Kidney (tissue), 14 donors: ENCODE data around the gene RBBP6. TPM values are rescaled to one million over a fixed set of nuclear protein-coding genes. Genes with fewer than 3 reads are reported as not detected.

ENCODE experiments used
- DNase-seq, 5 donors: peaks; one replicate each; pipeline ENCODE4 v3.0.0-alpha.2; 2013 to 2020
- FAIRE-seq: peaks from 2 replicates; lab custom pipeline; 2012; peaks lifted over from hg19 to GRCh38; lab: Jason Lieb, UNC
- H3K27ac ChIP-seq, 2 donors: one replicate each; pipeline ENCODE4 v1.7.0; 2013; ENCODE audit warnings: low read depth in 2 of 2, low read length in 2 of 2, inconsistent platforms in 1 of 2
- H3K27me3 ChIP-seq: one replicate; pipeline ENCODE4 v1.7.1; 2013; ENCODE audit warnings: low read length, inconsistent platforms; ENCODE audit not compliant: control insufficient read depth, insufficient read depth
- H3K36me3 ChIP-seq, 3 donors: one replicate each; pipeline versions ENCODE4 v1.7.0 to v1.7.1; 2013; ENCODE audit warnings: low read length in 3 of 3, control low read depth in 1 of 3, inconsistent platforms in 1 of 3; ENCODE audit not compliant: insufficient read depth in 3 of 3, control insufficient read depth in 2 of 3
- H3K4me1 ChIP-seq, 3 donors: one replicate each; pipeline versions ENCODE4 v1.7.0 to v1.7.1; 2013; ENCODE audit warnings: low read length in 3 of 3, inconsistent platforms in 1 of 3, low read depth in 1 of 3; ENCODE audit not compliant: control insufficient read depth in 2 of 3, insufficient read depth in 2 of 3
- H3K4me3 ChIP-seq, 3 donors: one replicate each; pipeline versions ENCODE4 v1.7.0 to v1.8.1; 2013; ENCODE audit warnings: low read length in 3 of 3, control low read depth in 1 of 3, inconsistent platforms in 1 of 3
- H3K9ac ChIP-seq, 3 donors: one replicate each; pipeline versions ENCODE4 v1.7.0 to v1.7.1; 2013; ENCODE audit warnings: low read length in 3 of 3, control low read depth in 1 of 3, inconsistent platforms in 1 of 3
- H3K9me3 ChIP-seq, 3 donors: one replicate each; pipeline versions ENCODE4 v1.7.0 to v1.7.1; 2013; ENCODE audit warnings: low read length in 3 of 3, control low read depth in 1 of 3, inconsistent platforms in 1 of 3; ENCODE audit not compliant: control insufficient read depth in 2 of 3, insufficient read depth in 1 of 3
- CTCF ChIP-seq: IDR thresholded peaks from 3 replicates; pipeline ENCODE4 v1.5.1; 2012; ENCODE audit warnings: mild to moderate bottlenecking, moderate library complexity, borderline replicate concordance; ENCODE audit not compliant: insufficient read depth; ENCODE audit errors: extremely low read depth
- intact Hi-C: fragments of 100-400 bp; cut with DNase I; formaldehyde crosslinking; loops from one replicate; pipeline ENCODE4 v1.11.1; 2022
- polyA plus RNA-seq: library from polyadenylated mRNA; stranded (reverse); fragments of 350-450 nt; fragmentation: Illumina TruSeq; extraction: RNeasy Lipid Tissue Mini Kit (QIAGEN cat#74804); gene quantifications from one replicate; pipeline ENCODE4 v1.2.3, GENCODE V29; 2014; ENCODE audit warnings: low read depth, low replicate concordance; ENCODE audit not compliant: insufficient read depth
- total RNA-seq: library from RNA; stranded (reverse); fragmentation: NEBNext Ultra II Directional; extraction: Animal tissue kit (Norgen Biotek cat#: 25700); gene quantifications from one replicate; pipeline ENCODE4 v1.2.1, GENCODE V29; 2021
- donor health status: control.
- donor health status: control.
- donor health status: control.
- donor health status: control.
- donor health status: control.
- donor health status: DM: yes; HTN: yes; CAD: no.
- donor health status: Normal renal cell carcinoma (clear cell type).

The RBBP6 gene
- total and polyA plus RNA-seq, 2 donors from 2014 or later = 22.8 to 51.3 TPM

DNA sequence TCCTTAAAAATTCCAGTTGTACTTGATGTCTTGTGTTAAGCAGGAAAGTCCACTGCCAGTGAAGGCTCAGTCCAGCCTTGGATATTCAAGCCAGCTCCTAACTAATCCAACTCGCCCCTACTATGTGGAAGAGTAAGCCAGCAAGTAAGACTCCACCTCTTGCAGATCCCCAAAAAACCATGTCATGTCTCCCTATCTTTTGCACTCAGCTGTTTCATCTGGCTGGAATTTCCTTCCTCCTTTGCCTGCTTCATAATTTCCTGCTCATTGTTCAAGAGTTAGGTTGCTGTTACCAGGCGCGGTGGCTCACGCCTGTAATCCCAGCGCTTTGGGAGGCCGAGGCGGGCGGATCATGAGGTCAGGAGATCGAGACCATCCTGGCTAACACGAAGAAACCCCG, 37.8 kb downstream of the RBBP6 start:
- no peaks in the 10 kb centered on the region for H3K9me3 ChIP-seq
- no peak for FAIRE-seq
- DNase-seq = no peak

DNA sequence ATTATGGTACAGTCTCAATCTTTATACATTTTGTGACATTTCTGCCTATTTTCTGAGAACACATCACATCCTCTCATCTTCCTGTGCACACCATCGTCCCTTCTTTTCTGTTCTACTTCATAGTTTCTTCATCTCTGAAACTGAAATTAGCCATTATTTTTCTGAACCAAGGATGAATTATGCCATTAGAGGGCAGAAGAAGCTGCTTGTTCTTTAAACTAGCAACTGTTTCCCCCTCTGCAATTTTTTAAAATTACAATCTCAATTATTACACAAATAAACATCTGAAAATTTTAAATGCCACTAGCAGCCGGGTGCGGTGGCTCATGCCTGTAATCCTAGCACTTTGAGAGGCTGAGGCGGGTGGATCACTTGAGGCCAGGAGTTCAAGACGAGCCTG, 41.3 kb downstream of the RBBP6 start:
- DNase-seq = no peak
- no peak for FAIRE-seq
- no peaks in the 10 kb centered on the region for H3K36me3 ChIP-seq
- H3K9ac ChIP-seq = no peak overlapping the region
- H3K27me3 ChIP-seq = no peaks in the 10 kb centered on the region
- H3K4me1 ChIP-seq = no peaks in the 10 kb centered on the region
- H3K27ac ChIP-seq = no peak overlapping the region
- peak; percentile 34 for TF ChIP-seq CTCF
- no peaks in the 10 kb centered on the region for H3K9me3 ChIP-seq
- intact Hi-C loops = no loop called here
- H3K4me3 ChIP-seq = no peak overlapping the region

More for the DNA sequence above, 37.8 kb downstream of the RBBP6 start:
- H3K27ac ChIP-seq = no peak overlapping the region
- no peak overlapping the region for H3K9ac ChIP-seq
- no peaks in the 10 kb centered on the region for H3K4me1 ChIP-seq
- intact Hi-C loops = no loop called here
- no peak for TF ChIP-seq CTCF
- H3K27me3 ChIP-seq = no peaks in the 10 kb centered on the region
- no peaks in the 10 kb centered on the region for H3K36me3 ChIP-seq
- no peak overlapping the region for H3K4me3 ChIP-seq

- Histone ChIP-seq H3K9ac (no peak overlapping the region), H3K36me3 (no peaks in the 10 kb centered on the region), H3K27me3 (no peaks in the 10 kb centered on the region), H3K9me3 (no peaks in the 10 kb centered on the region), H3K27ac (no peak overlapping the region), H3K4me3 (no peak overlapping the region), H3K4me1 (no peaks in the 10 kb centered on the region)
- no peak for DNase-seq
- no peak for TF ChIP-seq CTCF
- intact Hi-C loops = no loop called here
- no peak for FAIRE-seq
These were observed 44.1 kb downstream of the RBBP6 start for GRCh38 chr16:24583494-24583893.

DNA sequence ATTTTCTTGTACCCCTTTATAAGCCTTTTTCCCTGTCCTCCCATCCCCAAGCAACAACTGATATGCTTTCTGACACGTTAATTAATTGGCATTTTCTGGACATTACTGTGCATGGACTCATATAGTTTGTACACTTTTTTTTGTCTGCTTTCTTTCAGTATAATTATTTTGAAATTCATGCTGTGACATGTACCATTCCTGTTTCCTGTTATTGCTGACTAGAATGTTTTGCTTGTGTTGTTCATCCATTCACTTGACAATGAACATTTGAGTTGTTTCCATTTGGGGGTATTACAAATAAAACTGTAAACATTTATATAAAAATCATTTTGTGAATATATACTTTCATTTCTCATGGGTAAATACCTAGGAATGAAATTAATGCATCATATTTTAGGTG, 50.6 kb downstream of the RBBP6 start:
- Histone ChIP-seq H3K9ac (no peak overlapping the region), H3K36me3 (no peaks in the 10 kb centered on the region), H3K27ac (no peak overlapping the region), H3K27me3 (no peaks in the 10 kb centered on the region), H3K4me3 (no peak overlapping the region), H3K9me3 (no peaks in the 10 kb centered on the region), H3K4me1 (no peaks in the 10 kb centered on the region)
- intact Hi-C loops = no loop called here
- DNase-seq = no peak
- no peak for FAIRE-seq
- no peak for TF ChIP-seq CTCF
